Suppressor macrophage (primary cell): ENCODE measurements around the gene KCNIP1.
"Not testable (repeated sequence)": the region's sequence is repeated elsewhere in the genome, so short reads cannot be mapped to it uniquely, and the experiment has no call there.

Experiments used
- DNase-seq, 4 experiments: peaks; one replicate each; pipeline ENCODE4 v3.0.0-alpha.2; 2020 to 2022

KCNIP1 gene

GRCh38 chr5:170754508-170754907 is 250.7 kb downstream of the KCNIP1 start:
- not testable (repeated sequence) for DNase-seq

GRCh38 chr5:170755679-170756456 is 252.0 kb downstream of the KCNIP1 start:
- DNase-seq: no peak

- DNase-seq: no peak
Measured at GRCh38 chr5:170756691-170757090, 252.9 kb downstream of the KCNIP1 start.

- DNase-seq: peak; percentile 25 to 62 (median 52)
Measured at GRCh38 chr5:170757182-170757601, 253.4 kb downstream of the KCNIP1 start.

- DNase-seq: no peak
Measured at GRCh38 chr5:170757669-170758068, 253.8 kb downstream of the KCNIP1 start.

- DNase-seq: no peak
Measured at GRCh38 chr5:170758481-170758880, 254.7 kb downstream of the KCNIP1 start.

GRCh38 chr5:170760113-170760512 is 256.3 kb downstream of the KCNIP1 start:
- no peak for DNase-seq

- no peak for DNase-seq
Measured at GRCh38 chr5:170761048-170761707, 257.4 kb downstream of the KCNIP1 start.

GRCh38 chr5:170761708-170762066 is 257.9 kb downstream of the KCNIP1 start:
- no peak for DNase-seq

GRCh38 chr5:170762298-170762697 is 258.5 kb downstream of the KCNIP1 start:
- DNase-seq: not testable (repeated sequence)

- not testable (repeated sequence) for DNase-seq
Measured at GRCh38 chr5:170765868-170766267, 262.0 kb downstream of the KCNIP1 start.

- DNase-seq: no peak
Measured at GRCh38 chr5:170769246-170769645, 265.4 kb downstream of the KCNIP1 start.

- no peak for DNase-seq
Measured at GRCh38 chr5:170769898-170770416, 266.1 kb downstream of the KCNIP1 start.

GRCh38 chr5:170771496-170771895 is 267.7 kb downstream of the KCNIP1 start:
- DNase-seq: no peak

- no peak for DNase-seq
Measured at GRCh38 chr5:170773024-170773985, 269.5 kb downstream of the KCNIP1 start.

- DNase-seq: no peak
Measured at GRCh38 chr5:170774831-170775230, 271.0 kb downstream of the KCNIP1 start.

GRCh38 chr5:170781946-170782345 is 278.1 kb downstream of the KCNIP1 start:
- DNase-seq: no peak

GRCh38 chr5:170782438-170782837 is 278.6 kb downstream of the KCNIP1 start:
- DNase-seq: no peak

- DNase-seq: no peak
Measured at GRCh38 chr5:170783498-170784247, 279.9 kb downstream of the KCNIP1 start, which contains the start of gene GABRP. GABRP (plus strand) TSS chr5:170783725; CDS start chr5:170788616, 4,891 bp downstream.

- DNase-seq: no peak
Measured at GRCh38 chr5:170785416-170785815, 281.6 kb downstream of the KCNIP1 start.
